PC-9 (cell line): ENCODE data around the gene GIPC2. TPM values are rescaled to one million over a fixed set of nuclear protein-coding genes. Genes with fewer than 3 reads are reported as not detected.

ENCODE experiments used
- BruUV-seq: library from RNA; stranded (reverse); fragments of 400-500 nt; replicated peaks from 2 replicates; lab custom pipeline; 2021; lab: Mats Ljungman, UMichigan
- CTCF ChIA-PET: fragments of 300-600 bp; sonication (Branson Sonifier 250); formaldehyde crosslinking; loops from one replicate; lab custom pipeline; 2022; ENCODE audit warnings: antibody characterized with exemption; lab: Charles Lee
- POLR2A ChIA-PET: fragments of 300-600 bp; sonication (Branson Sonifier 250); formaldehyde crosslinking; loops from one replicate; lab custom pipeline; 2022; ENCODE audit warnings: antibody characterized with exemption; ENCODE audit not compliant: unreplicated experiment; lab: Charles Lee
- DNase-seq, 2 experiments: peaks; one replicate each; pipeline versions ENCODE4 v3.0.0 to v3.0.0-alpha.2; 2015 to 2022; ENCODE audit warnings: mixed read lengths in 1 of 2
- H2AFZ ChIP-seq: fragments of 200-600 bp; sonication (generic); 2 replicates; pipeline ENCODE4 v1.8.1; 2017; ENCODE audit warnings: antibody characterized with exemption
- H3F3A ChIP-seq: fragments of 200-600 bp; sonication (generic); 2 replicates; pipeline ENCODE4 v1.8.1; 2017; ENCODE audit warnings: antibody characterized with exemption, mild to moderate bottlenecking, low read depth; ENCODE audit not compliant: insufficient read depth
- H3K27ac ChIP-seq: fragments of 200-600 bp; sonication (generic); 2 replicates; pipeline ENCODE4 v1.6.1; 2016; ENCODE audit warnings: mixed run types
- H3K27me3 ChIP-seq: fragments of 200-600 bp; sonication (generic); 2 replicates; pipeline ENCODE4 v1.6.1; 2016; ENCODE audit warnings: low read depth, mixed run types; ENCODE audit not compliant: insufficient read depth
- H3K36me3 ChIP-seq: fragments of 200-600 bp; sonication (generic); 2 replicates; pipeline ENCODE4 v1.6.1; 2016; ENCODE audit warnings: low read depth, mixed run types
- H3K4me1 ChIP-seq: fragments of 200-600 bp; sonication (generic); replicated peaks from 2 replicates; pipeline ENCODE4 v1.6.1; 2016; ENCODE audit warnings: mixed run types; ENCODE audit not compliant: insufficient read depth
- H3K4me2 ChIP-seq: fragments of 200-600 bp; sonication (generic); 2 replicates; pipeline ENCODE4 v1.6.1; 2017; ENCODE audit warnings: mixed run types
- H3K4me3 ChIP-seq: fragments of 200-600 bp; sonication (generic); 2 replicates; pipeline ENCODE4 v1.6.1; 2016; ENCODE audit warnings: mixed run types
- H3K79me2 ChIP-seq: fragments of 200-600 bp; sonication (generic); 2 replicates; pipeline ENCODE4 v1.6.1; 2017; ENCODE audit warnings: low read depth, mixed run types
- H3K9me2 ChIP-seq: fragments of 200-600 bp; sonication (generic); 2 replicates; pipeline ENCODE4 v1.8.1; 2017; ENCODE audit warnings: mild to moderate bottlenecking; ENCODE audit not compliant: insufficient read depth
- H3K9me3 ChIP-seq: fragments of 200-600 bp; sonication (generic); 2 replicates; pipeline ENCODE4 v1.8.1; 2016; ENCODE audit warnings: low read depth; ENCODE audit not compliant: insufficient read depth
- H4K20me1 ChIP-seq: fragments of 200-600 bp; sonication (generic); 2 replicates; pipeline ENCODE4 v1.8.1; 2017; ENCODE audit not compliant: insufficient read depth
- EZH2 ChIP-seq: fragments of 200-600 bp; sonication (generic); IDR thresholded peaks from 2 replicates; pipeline ENCODE4 v1.8.0; 2017; ENCODE audit warnings: antibody characterized with exemption, low read depth
- intact Hi-C: fragments of 100-400 bp; cut with micrococcal nuclease; formaldehyde crosslinking; loops from one replicate; pipeline ENCODE4 v1.10.0; 2022; ENCODE audit not compliant: unreplicated experiment
- total RNA-seq: library from RNA; stranded (reverse); gene quantifications from 2 replicates; pipeline ENCODE4 v1.2.3, GENCODE V29; 2021
- TF ChIP-seq, protein P1 (sequence below): fragments of 200-600 bp; sonication (generic); conservative IDR thresholded peaks from 2 replicates; pipeline ENCODE4 v1.6.1; 2017; ENCODE audit warnings: mixed run types, antibody characterized with exemption, mild to moderate bottlenecking, moderate library complexity

GIPC2 gene
- total RNA-seq, 1 experiment from 2014 or later = 0.20 TPM

DNA sequence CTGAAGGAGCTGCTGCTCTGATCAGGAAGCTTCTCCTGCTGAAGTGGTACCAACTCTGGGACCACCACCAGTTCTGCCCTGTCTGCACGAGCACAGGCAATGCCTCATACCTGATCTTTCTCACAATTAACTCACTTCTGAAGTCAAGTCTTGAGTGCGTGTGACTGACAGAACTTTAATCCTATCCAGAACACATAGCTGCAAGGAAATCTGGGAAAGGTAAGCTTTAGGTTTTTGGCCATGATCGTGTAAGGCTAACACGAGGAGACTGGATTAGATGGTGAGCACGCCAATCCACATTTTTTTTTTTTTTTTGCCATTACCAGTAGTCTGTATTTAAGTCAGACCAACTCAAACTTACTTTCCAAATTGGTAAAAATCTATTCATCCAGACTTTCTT, 101.3 kb downstream of the GIPC2 start:
- BruUV-seq = no TSS peak

DNA sequence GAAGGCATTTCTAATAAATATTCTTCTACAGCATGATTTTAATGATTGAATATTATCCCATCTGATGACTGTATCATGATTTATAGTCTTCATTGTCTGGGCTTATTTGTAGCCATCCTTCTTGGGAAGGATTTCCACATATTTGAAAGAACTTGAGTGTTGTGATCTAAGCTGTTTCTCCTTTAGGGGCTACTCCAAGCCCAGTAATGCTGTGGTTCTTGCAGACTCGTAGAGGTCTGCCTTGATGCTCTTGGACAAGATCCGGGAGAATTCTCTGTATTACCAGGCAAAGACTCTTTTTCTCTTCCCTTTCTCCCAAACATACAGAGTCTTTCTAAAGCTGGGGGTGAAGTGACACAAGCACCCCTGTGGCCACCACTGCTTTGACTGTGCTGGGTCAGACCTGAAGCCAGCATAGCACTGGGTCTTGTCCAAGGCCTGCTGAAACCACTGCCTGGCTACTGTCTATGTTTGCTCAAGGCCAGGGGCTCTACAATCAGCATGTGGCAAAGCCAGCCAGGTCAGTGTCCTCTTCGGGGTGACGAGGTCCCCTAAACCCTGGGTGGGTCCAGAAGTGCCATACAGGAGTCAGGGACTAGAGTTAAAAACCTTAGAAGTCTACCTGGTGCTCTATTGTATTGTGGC, 107.4 kb downstream of the GIPC2 start:
- Histone ChIP-seq H3K9me3 (no peaks in the 10 kb centered on the region; the same call in none of the 2 replicates), H3K9me2 (no peaks in the 10 kb centered on the region), H3K4me3 (no peak overlapping the region), H3K27me3 (no peaks in the 10 kb centered on the region), H3K27ac (no peak overlapping the region), H3K79me2 (no peaks in the 10 kb centered on the region), H3K4me1 (peaks cover 6% of the 10 kb centered on the region; the same call in 1 of the 2 replicates), H3F3A (no peaks in the 10 kb centered on the region), H3K36me3 (no peaks in the 10 kb centered on the region), H3K4me2 (no peak overlapping the region), H4K20me1 (no peaks in the 10 kb centered on the region), H2AFZ (no peak overlapping the region)
- BruUV-seq = no TSS peak
- no peak for TF ChIP-seq EZH2
- TF ChIP-seq, protein P1, sequence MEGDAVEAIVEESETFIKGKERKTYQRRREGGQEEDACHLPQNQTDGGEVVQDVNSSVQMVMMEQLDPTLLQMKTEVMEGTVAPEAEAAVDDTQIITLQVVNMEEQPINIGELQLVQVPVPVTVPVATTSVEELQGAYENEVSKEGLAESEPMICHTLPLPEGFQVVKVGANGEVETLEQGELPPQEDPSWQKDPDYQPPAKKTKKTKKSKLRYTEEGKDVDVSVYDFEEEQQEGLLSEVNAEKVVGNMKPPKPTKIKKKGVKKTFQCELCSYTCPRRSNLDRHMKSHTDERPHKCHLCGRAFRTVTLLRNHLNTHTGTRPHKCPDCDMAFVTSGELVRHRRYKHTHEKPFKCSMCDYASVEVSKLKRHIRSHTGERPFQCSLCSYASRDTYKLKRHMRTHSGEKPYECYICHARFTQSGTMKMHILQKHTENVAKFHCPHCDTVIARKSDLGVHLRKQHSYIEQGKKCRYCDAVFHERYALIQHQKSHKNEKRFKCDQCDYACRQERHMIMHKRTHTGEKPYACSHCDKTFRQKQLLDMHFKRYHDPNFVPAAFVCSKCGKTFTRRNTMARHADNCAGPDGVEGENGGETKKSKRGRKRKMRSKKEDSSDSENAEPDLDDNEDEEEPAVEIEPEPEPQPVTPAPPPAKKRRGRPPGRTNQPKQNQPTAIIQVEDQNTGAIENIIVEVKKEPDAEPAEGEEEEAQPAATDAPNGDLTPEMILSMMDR = no peak
- intact Hi-C loops = no loop called here
- no peak for DNase-seq
- CTCF ChIA-PET = no interaction called here
- POLR2A ChIA-PET = no interaction called here

More for the DNA sequence above, 101.3 kb downstream of the GIPC2 start:
- ChIA-PET CTCF (no interaction called here), POLR2A (interaction anchor here (0.7 kb wide), 1 partner anchor 364 kb away, joined by 4 read pairs; no protein-coding TSS in a partner anchor)
- intact Hi-C loops = loop anchor here (10.0 kb wide), 1 partner anchor 188 kb away; no protein-coding TSS in a partner anchor
- H3K9me2 ChIP-seq = no peaks in the 10 kb centered on the region
- H3K4me3 ChIP-seq = no peak overlapping the region
- no peak overlapping the region for H2AFZ ChIP-seq
- no peaks in the 10 kb centered on the region; the same call in 1 of the 2 replicates for H3K9me3 ChIP-seq
- no peak for DNase-seq
- H3K79me2 ChIP-seq = no peaks in the 10 kb centered on the region
- H3K27ac ChIP-seq = no peak overlapping the region
- no peak overlapping the region for H3K4me2 ChIP-seq
- no peaks in the 10 kb centered on the region for H3K27me3 ChIP-seq
- no peak for TF ChIP-seq EZH2
- TF ChIP-seq, protein P1 = no peak
- H4K20me1 ChIP-seq = no peaks in the 10 kb centered on the region
- no peaks in the 10 kb centered on the region for H3F3A ChIP-seq
- H3K36me3 ChIP-seq = no peaks in the 10 kb centered on the region
- no peaks in the 10 kb centered on the region for H3K4me1 ChIP-seq

DNA sequence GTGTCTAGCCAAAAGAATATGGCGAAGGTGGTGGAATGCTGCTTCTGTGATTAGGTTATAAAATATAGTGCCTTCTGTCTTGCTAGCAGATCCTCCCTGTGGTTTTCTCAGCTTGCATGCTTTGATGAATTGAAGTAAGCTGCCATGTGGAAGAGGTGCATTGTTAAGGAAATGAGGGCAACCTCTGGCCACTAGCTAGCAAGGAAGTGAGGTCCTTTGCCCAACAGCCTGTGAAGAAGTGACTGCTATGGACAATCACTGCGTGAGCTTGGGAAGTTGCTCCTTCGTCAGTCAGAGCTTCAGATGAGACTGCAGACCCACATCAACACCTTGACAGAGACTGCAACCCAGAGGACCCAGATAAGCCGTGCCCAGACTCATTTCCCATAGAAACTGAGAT, 109.4 kb downstream of the GIPC2 start:
- no peaks in the 10 kb centered on the region; the same call in 1 of the 2 replicates for H3K9me3 ChIP-seq
- H3F3A ChIP-seq = no peaks in the 10 kb centered on the region
- DNase-seq = no peak
- peak overlapping the region; percentile 46; the same call in 1 of the 2 replicates for H2AFZ ChIP-seq
- TF ChIP-seq EZH2 = no peak
- TF ChIP-seq, protein P1 = no peak
- H3K4me3 ChIP-seq = no peak overlapping the region
- H3K36me3 ChIP-seq = no peaks in the 10 kb centered on the region
- no peaks in the 10 kb centered on the region for H3K9me2 ChIP-seq
- no peak overlapping the region for H3K27ac ChIP-seq
- CTCF ChIA-PET = no interaction called here
- BruUV-seq = no TSS peak
- no peak overlapping the region for H3K4me2 ChIP-seq
- peaks cover 6% of the 10 kb centered on the region; the same call in 1 of the 2 replicates for H3K4me1 ChIP-seq
- intact Hi-C loops = no loop called here
- H4K20me1 ChIP-seq = no peaks in the 10 kb centered on the region
- no peaks in the 10 kb centered on the region for H3K27me3 ChIP-seq
- POLR2A ChIA-PET = no interaction called here
- no peaks in the 10 kb centered on the region for H3K79me2 ChIP-seq
